Hepatocyte (in vitro differentiated cells): ENCODE data around the gene KRTAP19-3.

Source experiments
- EZH2 ChIP-seq: fragments of 200-600 bp; sonication (generic); IDR thresholded peaks from 2 replicates; pipeline ENCODE4 v1.6.1; 2016; ENCODE audit warnings: antibody characterized with exemption, mild to moderate bottlenecking, borderline replicate concordance
- EZH2phosphoT487 ChIP-seq: fragments of 200-600 bp; sonication (generic); IDR thresholded peaks from one replicate; pipeline ENCODE4 v1.6.1; 2018; ENCODE audit warnings: antibody characterized with exemption, mild to moderate bottlenecking, low read depth, moderate library complexity; ENCODE audit not compliant: unreplicated experiment, severe bottlenecking
- TF ChIP-seq, protein P1 (sequence below): fragments of 200-600 bp; sonication (generic); IDR thresholded peaks from 2 replicates; pipeline ENCODE4 v1.5.1; 2016; ENCODE audit warnings: antibody characterized with exemption, mild to moderate bottlenecking; ENCODE audit not compliant: poor library complexity

DNA sequence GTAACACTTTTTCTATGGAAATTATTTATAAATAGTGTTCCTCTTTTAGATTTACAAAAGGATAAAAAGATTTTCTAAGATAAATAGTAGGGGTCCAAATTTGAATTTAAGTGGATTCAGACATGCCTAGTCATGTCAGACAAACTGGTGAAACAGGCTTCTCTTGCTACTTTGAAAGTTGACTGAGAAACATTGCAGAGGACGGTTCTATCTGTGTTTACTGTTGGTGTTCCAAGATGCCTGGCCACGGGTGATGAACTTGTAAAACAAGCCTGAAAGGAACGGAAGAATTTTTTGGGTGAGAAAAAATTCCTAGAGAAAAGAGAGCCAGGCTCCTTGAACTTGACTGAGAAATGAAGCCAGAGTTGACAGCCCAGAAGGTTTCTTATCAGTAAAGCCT lies 13.8 kb downstream of the KRTAP19-3 start:
- TF ChIP-seq EZH2 (no peak), EZH2phosphoT487 (no peak)
- TF ChIP-seq, protein P1, sequence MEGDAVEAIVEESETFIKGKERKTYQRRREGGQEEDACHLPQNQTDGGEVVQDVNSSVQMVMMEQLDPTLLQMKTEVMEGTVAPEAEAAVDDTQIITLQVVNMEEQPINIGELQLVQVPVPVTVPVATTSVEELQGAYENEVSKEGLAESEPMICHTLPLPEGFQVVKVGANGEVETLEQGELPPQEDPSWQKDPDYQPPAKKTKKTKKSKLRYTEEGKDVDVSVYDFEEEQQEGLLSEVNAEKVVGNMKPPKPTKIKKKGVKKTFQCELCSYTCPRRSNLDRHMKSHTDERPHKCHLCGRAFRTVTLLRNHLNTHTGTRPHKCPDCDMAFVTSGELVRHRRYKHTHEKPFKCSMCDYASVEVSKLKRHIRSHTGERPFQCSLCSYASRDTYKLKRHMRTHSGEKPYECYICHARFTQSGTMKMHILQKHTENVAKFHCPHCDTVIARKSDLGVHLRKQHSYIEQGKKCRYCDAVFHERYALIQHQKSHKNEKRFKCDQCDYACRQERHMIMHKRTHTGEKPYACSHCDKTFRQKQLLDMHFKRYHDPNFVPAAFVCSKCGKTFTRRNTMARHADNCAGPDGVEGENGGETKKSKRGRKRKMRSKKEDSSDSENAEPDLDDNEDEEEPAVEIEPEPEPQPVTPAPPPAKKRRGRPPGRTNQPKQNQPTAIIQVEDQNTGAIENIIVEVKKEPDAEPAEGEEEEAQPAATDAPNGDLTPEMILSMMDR: no peak
